NCI-H2227 (cell line): ENCODE results near the gene CBX8.
"Not testable (repeated sequence)": the region's sequence is repeated elsewhere in the genome, so short reads cannot be mapped to it uniquely, and the experiment has no call there.

Experiments
- DNase-seq: peaks from one replicate; lab custom pipeline; 2025; ENCODE audit not compliant: unreplicated experiment; lab: John Stamatoyannopoulos, UW

Gene CBX8

DNA sequence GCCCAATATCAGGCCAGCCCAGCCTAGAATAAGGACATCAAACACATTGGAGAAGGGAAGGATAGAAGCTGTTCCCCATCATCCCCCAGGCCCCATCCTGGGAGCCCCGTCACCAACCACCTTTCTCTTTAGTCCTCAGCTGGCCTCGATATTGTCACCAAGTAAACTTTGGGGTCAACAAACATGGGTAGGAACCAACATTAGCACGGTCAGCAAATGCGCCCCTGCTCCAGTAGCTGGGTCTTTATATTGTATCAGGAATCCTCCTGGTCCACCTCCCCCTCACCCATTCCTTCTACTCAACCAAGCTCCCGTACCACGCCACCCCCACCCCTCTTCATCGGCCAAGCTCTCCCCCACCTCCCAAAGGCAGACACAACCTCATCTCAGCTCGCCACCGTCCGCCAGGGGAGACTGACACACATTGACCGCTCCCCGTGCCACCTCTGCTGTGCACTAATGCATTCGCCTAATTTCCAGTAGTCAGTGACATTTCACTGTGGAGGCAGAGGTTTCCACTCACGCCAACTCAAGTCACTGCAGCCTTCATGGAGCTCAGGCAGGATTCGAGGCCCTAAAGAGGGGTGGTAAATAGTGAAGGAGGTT lies 39.6 kb downstream of the CBX8 start:
- no peak for DNase-seq

DNA sequence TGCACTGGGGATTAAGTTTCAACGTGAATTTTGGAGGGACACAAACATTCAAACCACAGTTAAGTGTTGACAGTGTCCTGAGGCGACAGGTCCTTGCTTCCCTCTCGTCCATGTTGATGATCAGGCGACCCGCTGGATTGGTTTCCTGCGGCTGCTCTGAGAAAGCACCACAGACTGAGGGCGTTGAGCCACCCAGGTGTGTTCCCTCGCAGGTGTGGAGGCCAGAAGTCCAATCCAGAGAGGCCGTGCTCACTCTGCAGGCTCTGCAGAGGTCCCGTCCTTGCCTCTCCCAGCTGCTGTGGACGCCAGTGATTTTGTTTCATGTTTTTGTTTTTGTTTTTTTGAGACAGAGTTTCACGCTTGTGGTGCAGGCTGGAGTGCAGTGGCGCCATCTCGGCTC lies 41.3 kb downstream of the CBX8 start:
- DNase-seq = no peak

DNA sequence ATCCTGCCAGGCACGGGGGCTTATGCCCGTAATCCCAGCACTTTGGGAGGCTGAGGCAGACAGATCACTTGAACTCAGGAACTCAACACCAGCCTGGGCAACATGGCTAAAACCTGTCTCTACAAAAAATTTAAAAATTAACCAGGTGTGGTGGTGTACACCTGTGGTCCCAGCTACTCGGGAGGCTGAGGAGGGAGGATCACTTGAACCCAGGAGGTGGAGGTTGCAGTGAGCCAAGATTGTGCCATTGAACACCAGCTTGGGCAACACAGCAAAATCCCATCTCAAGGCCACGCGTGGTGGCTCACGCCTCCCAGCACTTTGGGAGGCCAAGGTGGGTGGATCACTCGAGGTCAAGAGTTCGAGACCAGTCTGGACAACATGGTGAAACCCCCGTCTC lies 42.0 kb downstream of the CBX8 start:
- not testable (repeated sequence) for DNase-seq

GRCh38 chr17:79754370-79754769 lies 42.5 kb downstream of the CBX8 start:
- peak; percentile 26 for DNase-seq

DNA sequence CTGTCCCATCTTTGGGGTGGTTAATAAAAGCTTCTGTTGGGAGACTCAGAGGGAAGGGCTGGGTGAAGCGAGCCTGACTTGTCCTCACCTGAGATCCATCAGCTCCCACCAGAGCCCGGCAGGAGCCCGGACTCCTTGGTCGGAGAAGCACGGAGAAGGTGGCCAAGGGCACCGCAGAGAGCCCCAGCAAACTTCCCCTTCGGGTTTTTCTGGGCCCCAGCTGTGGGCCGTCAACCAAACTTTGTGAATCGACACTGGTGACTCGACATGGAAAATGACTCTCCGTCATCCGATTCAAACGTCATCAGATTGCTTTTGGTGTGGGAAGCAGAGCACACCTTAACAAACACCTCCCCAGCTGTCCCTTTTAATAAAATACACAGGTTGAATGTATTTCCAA lies 44.7 kb downstream of the CBX8 start:
- no peak for DNase-seq

GRCh38 chr17:79750650-79751545 lies 46.0 kb downstream of the CBX8 start:
- DNase-seq = no peak

GRCh38 chr17:79749958-79750357 lies 46.9 kb downstream of the CBX8 start:
- no peak for DNase-seq

- no peak for DNase-seq
Observed at GRCh38 chr17:79749156-79749815, 47.6 kb downstream of the CBX8 start.

- no peak for DNase-seq
Observed at GRCh38 chr17:79748295-79749099, 48.4 kb downstream of the CBX8 start.

- peak; percentile 87 for DNase-seq
Observed at GRCh38 chr17:79747508-79748294, 49.2 kb downstream of the CBX8 start.

- DNase-seq = peak; percentile 48
Observed at GRCh38 chr17:79746889-79747507, 49.9 kb downstream of the CBX8 start.

GRCh38 chr17:79745641-79746105 lies 51.2 kb downstream of the CBX8 start:
- no peak for DNase-seq

- no peak for DNase-seq
Observed at GRCh38 chr17:79743614-79744013, 53.3 kb downstream of the CBX8 start.

GRCh38 chr17:79742951-79743476 lies 53.9 kb downstream of the CBX8 start:
- no peak for DNase-seq

- DNase-seq = no peak
Observed at GRCh38 chr17:79742589-79742918, 54.3 kb downstream of the CBX8 start.
